HFFc6 (cell line): ENCODE results near the gene ATF4. TPM values are rescaled to one million over a fixed set of nuclear protein-coding genes. Genes with fewer than 3 reads are reported as not detected.
"Not testable (repeated sequence)": the region's sequence is repeated elsewhere in the genome, so short reads cannot be mapped to it uniquely, and the experiment has no call there.

Experiments used
- DNase-seq: peaks from one replicate; pipeline ENCODE4 v3.0.0-alpha.2; 2018
- H3K27ac Mint-ChIP-seq: 2 replicates; pipeline ENCODE4 v1.8.0; 2020; ENCODE audit warnings: mild to moderate bottlenecking, mixed read lengths
- H3K27me3 Mint-ChIP-seq: 2 replicates; pipeline ENCODE4 v1.8.0; 2021; ENCODE audit warnings: mild to moderate bottlenecking, moderate library complexity, mixed read lengths; ENCODE audit not compliant: insufficient read depth
- H3K36me3 Mint-ChIP-seq: 2 replicates; pipeline ENCODE4 v1.8.0; 2021; ENCODE audit warnings: low read depth, mixed read lengths
- H3K4me1 Mint-ChIP-seq: 2 replicates; pipeline ENCODE4 v1.8.0; 2020; ENCODE audit warnings: low read depth, mixed read lengths
- H3K4me3 Mint-ChIP-seq: 2 replicates; pipeline ENCODE4 v1.8.0; 2020; ENCODE audit warnings: mild to moderate bottlenecking, moderate library complexity, mixed read lengths
- H3K9me3 Mint-ChIP-seq: 2 replicates; pipeline ENCODE4 v1.8.0; 2020; ENCODE audit warnings: mild to moderate bottlenecking, mixed read lengths
- CTCF ChIP-seq: fragments of 200-600 bp; sonication (generic); IDR thresholded peaks from 2 replicates; pipeline ENCODE4 v1.5.0; 2021; ENCODE audit warnings: antibody characterized with exemption, mild to moderate bottlenecking
- total RNA-seq, 6 experiments: library from RNA; stranded (reverse); fragmentation: NEBNext Ultra II Directional; extraction: Animal tissue kit (Norgen Biotek cat#: 25700); gene quantifications; 2 replicates in 1 of 6; 3 replicates in 5 of 6; pipeline ENCODE4 v1.2.3, GENCODE V29; 2021

The ATF4 gene
- total RNA-seq, 6 experiments from 2014 or later: 227 to 271 (median 249) TPM

GRCh38 chr22:39519681-39520225 is 609 bp upstream of the ATF4 start:
- peak; percentile 73 for TF ChIP-seq CTCF
- H3K4me3 Mint-ChIP-seq: peak overlapping the region; percentile 97
- H3K9me3 Mint-ChIP-seq: peaks cover 24% of the 10 kb centered on the region
- H3K4me1 Mint-ChIP-seq: peaks cover 63% of the 10 kb centered on the region
- H3K27ac Mint-ChIP-seq: peak overlapping the region; percentile 100
- peak; percentile 99 for DNase-seq
- peaks cover 46% of the 10 kb centered on the region for H3K27me3 Mint-ChIP-seq
- H3K36me3 Mint-ChIP-seq: peaks cover 49% of the 10 kb centered on the region

- H3K36me3 Mint-ChIP-seq: peaks cover 39% of the 10 kb centered on the region
- peaks cover 56% of the 10 kb centered on the region for H3K27me3 Mint-ChIP-seq
- peak overlapping the region; percentile 97 for H3K4me3 Mint-ChIP-seq
- H3K9me3 Mint-ChIP-seq: peaks cover 24% of the 10 kb centered on the region
- peak; percentile 69 for DNase-seq
- peaks cover 54% of the 10 kb centered on the region for H3K4me1 Mint-ChIP-seq
- peak overlapping the region; percentile 100 for H3K27ac Mint-ChIP-seq
Observed at GRCh38 chr22:39521106-39521885, 934 bp downstream of the ATF4 start.

- peaks cover 56% of the 10 kb centered on the region for H3K27me3 Mint-ChIP-seq
- DNase-seq: not testable (repeated sequence)
- peak overlapping the region; percentile 100 for H3K27ac Mint-ChIP-seq
- peaks cover 24% of the 10 kb centered on the region for H3K9me3 Mint-ChIP-seq
- peaks cover 56% of the 10 kb centered on the region for H3K4me1 Mint-ChIP-seq
- peak overlapping the region; percentile 97 for H3K4me3 Mint-ChIP-seq
- H3K36me3 Mint-ChIP-seq: peaks cover 39% of the 10 kb centered on the region
Observed at GRCh38 chr22:39522091-39522490, 1.7 kb downstream of the ATF4 start.

- peaks cover 56% of the 10 kb centered on the region for H3K27me3 Mint-ChIP-seq
- TF ChIP-seq CTCF: no peak
- peak overlapping the region; percentile 97 for H3K4me3 Mint-ChIP-seq
- peaks cover 39% of the 10 kb centered on the region for H3K36me3 Mint-ChIP-seq
- H3K27ac Mint-ChIP-seq: peak overlapping the region; percentile 100
- DNase-seq: peak; percentile 69
- H3K4me1 Mint-ChIP-seq: peaks cover 57% of the 10 kb centered on the region
- peaks cover 24% of the 10 kb centered on the region for H3K9me3 Mint-ChIP-seq
Observed at GRCh38 chr22:39522567-39523300, 2.4 kb downstream of the ATF4 start.

- no peak for DNase-seq
- H3K4me1 Mint-ChIP-seq: peaks cover 57% of the 10 kb centered on the region
- H3K4me3 Mint-ChIP-seq: peak overlapping the region; percentile 22
- H3K27ac Mint-ChIP-seq: peak overlapping the region; percentile 65
- peaks cover 39% of the 10 kb centered on the region for H3K36me3 Mint-ChIP-seq
- TF ChIP-seq CTCF: no peak
- peaks cover 24% of the 10 kb centered on the region for H3K9me3 Mint-ChIP-seq
- peaks cover 57% of the 10 kb centered on the region for H3K27me3 Mint-ChIP-seq
Observed at GRCh38 chr22:39524089-39524752, 3.9 kb downstream of the ATF4 start.
